GM18870 (cell line): ENCODE measurements around the gene TMPO.
"Not testable (repeated sequence)": the region's sequence is repeated elsewhere in the genome, so short reads cannot be mapped to it uniquely, and the experiment has no call there.

Experiments
- ATAC-seq: cut with Tn5 transposase; IDR thresholded peaks from one replicate; pipeline ENCODE4 v1.9.1; 2021; ENCODE audit warnings: moderate library complexity; ENCODE audit not compliant: unreplicated experiment

The TMPO gene

GRCh38 chr12:98509063-98509462 is 6.3 kb upstream of the TMPO start:
- no peak for ATAC-seq

GRCh38 chr12:98511806-98512205 is 3.6 kb upstream of the TMPO start:
- ATAC-seq, result not testable (repeated sequence)

- ATAC-seq, result no peak
These were observed 1.7 kb upstream of the TMPO start for GRCh38 chr12:98513379-98514322.

GRCh38 chr12:98514982-98515286 is 456 bp upstream of the TMPO start:
- no peak for ATAC-seq

GRCh38 chr12:98516111-98516873 is 902 bp downstream of the TMPO start:
- ATAC-seq, result peak; percentile 73

GRCh38 chr12:98519257-98519907 is 4.0 kb downstream of the TMPO start:
- ATAC-seq, result no peak

GRCh38 chr12:98530068-98530467 is 14.7 kb downstream of the TMPO start:
- ATAC-seq, result no peak

- ATAC-seq, result no peak
These were observed 17.4 kb downstream of the TMPO start for GRCh38 chr12:98532687-98533304.

- no peak for ATAC-seq
These were observed 18.4 kb downstream of the TMPO start for GRCh38 chr12:98533723-98534251.

GRCh38 chr12:98538031-98538430 is 22.6 kb downstream of the TMPO start:
- no peak for ATAC-seq

GRCh38 chr12:98543701-98544100 is 28.3 kb downstream of the TMPO start:
- no peak for ATAC-seq

- no peak for ATAC-seq
These were observed 29.4 kb downstream of the TMPO start for GRCh38 chr12:98544751-98545150.

- no peak for ATAC-seq
These were observed 34.2 kb downstream of the TMPO start for GRCh38 chr12:98549371-98550110.

GRCh38 chr12:98551787-98552186 is 36.4 kb downstream of the TMPO start:
- ATAC-seq, result no peak

GRCh38 chr12:98558097-98558496 is 42.7 kb downstream of the TMPO start:
- ATAC-seq, result not testable (repeated sequence)

GRCh38 chr12:98559666-98560065 is 44.3 kb downstream of the TMPO start:
- no peak for ATAC-seq

- ATAC-seq, result no peak
These were observed 46.5 kb downstream of the TMPO start for GRCh38 chr12:98561846-98562245.

GRCh38 chr12:98572010-98572409 is 56.6 kb downstream of the TMPO start:
- no peak for ATAC-seq

GRCh38 chr12:98574110-98574509 is 58.7 kb downstream of the TMPO start:
- ATAC-seq, result no peak

- ATAC-seq, result no peak
These were observed 59.6 kb downstream of the TMPO start for GRCh38 chr12:98575013-98575412.
